Measurements from ENCODE around the gene CFAP157. TPM values are rescaled to one million over a fixed set of nuclear protein-coding genes. Genes with fewer than 3 reads are reported as not detected.

CFAP157 gene
- total RNA-seq, 1 donor from 2014 or later = 1.3 TPM

GRCh38 chr9:127693143-127693542 is 13.6 kb upstream of the CFAP157 start:
- no peak for TF ChIP-seq CTCF (IDR thresholded peaks at IDR 0.05; ENCODE audit: unreplicated experiment)
- no peak for DNase-seq (ENCODE audit: low spot score, unreplicated experiment)
- no peaks in the 10 kb centered on the region for H3K9me3 Mint-ChIP-seq (ENCODE audit: low read depth)

GRCh38 chr9:127693697-127694096 is 13.1 kb upstream of the CFAP157 start:
- H3K4me3 Mint-ChIP-seq (ENCODE audit: low read depth) = no peak overlapping the region
- H3K27ac Mint-ChIP-seq = no peak overlapping the region
- H3K36me3 Mint-ChIP-seq (ENCODE audit: insufficient read depth) = peaks cover 2% of the 10 kb centered on the region
- no peaks in the 10 kb centered on the region for H3K9me3 Mint-ChIP-seq (ENCODE audit: low read depth)
- no peak for DNase-seq (ENCODE audit: low spot score, unreplicated experiment)
- no peaks in the 10 kb centered on the region for H3K27me3 Mint-ChIP-seq
- H3K4me1 Mint-ChIP-seq (ENCODE audit: low read depth) = peaks cover 3% of the 10 kb centered on the region
- no peak for TF ChIP-seq CTCF (IDR thresholded peaks at IDR 0.05; ENCODE audit: unreplicated experiment)

More at GRCh38 chr9:127693143-127693542, 13.6 kb upstream of the CFAP157 start:
- H3K4me1 Mint-ChIP-seq (ENCODE audit: low read depth) = peaks cover 3% of the 10 kb centered on the region
- H3K36me3 Mint-ChIP-seq (ENCODE audit: insufficient read depth) = peaks cover 2% of the 10 kb centered on the region
- H3K4me3 Mint-ChIP-seq (ENCODE audit: low read depth) = no peak overlapping the region
- no peaks in the 10 kb centered on the region for H3K27me3 Mint-ChIP-seq
- H3K27ac Mint-ChIP-seq = no peak overlapping the region

- Mint-ChIP-seq H3K4me1 (ENCODE audit: low read depth) (peaks cover 3% of the 10 kb centered on the region), H3K4me3 (ENCODE audit: low read depth) (no peak overlapping the region)
- no peak for TF ChIP-seq CTCF (IDR thresholded peaks at IDR 0.05; ENCODE audit: unreplicated experiment)
Measured at GRCh38 chr9:127694890-127695720, 11.7 kb upstream of the CFAP157 start.

GRCh38 chr9:127697575-127697974 is 9.2 kb upstream of the CFAP157 start:
- DNase-seq (ENCODE audit: low spot score, unreplicated experiment) = no peak
- peaks cover 11% of the 10 kb centered on the region for H3K4me1 Mint-ChIP-seq (ENCODE audit: low read depth)
- H3K9me3 Mint-ChIP-seq (ENCODE audit: low read depth) = no peaks in the 10 kb centered on the region
- no peaks in the 10 kb centered on the region for H3K36me3 Mint-ChIP-seq (ENCODE audit: insufficient read depth)
- H3K4me3 Mint-ChIP-seq (ENCODE audit: low read depth) = no peak overlapping the region
- no peaks in the 10 kb centered on the region for H3K27me3 Mint-ChIP-seq
- no peak overlapping the region for H3K27ac Mint-ChIP-seq
- no peak for TF ChIP-seq CTCF (IDR thresholded peaks at IDR 0.05; ENCODE audit: unreplicated experiment)

More at GRCh38 chr9:127694890-127695720, 11.7 kb upstream of the CFAP157 start:
- Mint-ChIP-seq H3K27me3 (no peaks in the 10 kb centered on the region), H3K9me3 (ENCODE audit: low read depth) (no peaks in the 10 kb centered on the region), H3K27ac (no peak overlapping the region), H3K36me3 (ENCODE audit: insufficient read depth) (peaks cover 2% of the 10 kb centered on the region)
- no peak for DNase-seq (ENCODE audit: low spot score, unreplicated experiment)

- Mint-ChIP-seq H3K27ac (no peak overlapping the region), H3K9me3 (ENCODE audit: low read depth) (no peaks in the 10 kb centered on the region), H3K27me3 (no peaks in the 10 kb centered on the region), H3K4me3 (ENCODE audit: low read depth) (no peak overlapping the region), H3K36me3 (ENCODE audit: insufficient read depth) (no peaks in the 10 kb centered on the region), H3K4me1 (ENCODE audit: low read depth) (peaks cover 11% of the 10 kb centered on the region)
- no peak for TF ChIP-seq CTCF (IDR thresholded peaks at IDR 0.05; ENCODE audit: unreplicated experiment)
- no peak for DNase-seq (ENCODE audit: low spot score, unreplicated experiment)
Measured at GRCh38 chr9:127698386-127698785, 8.4 kb upstream of the CFAP157 start.

All from progenitor cell of endocrine pancreas (in vitro differentiated cells).